ENCODE data around the gene C4BPA.

C4BPA gene

DNA sequence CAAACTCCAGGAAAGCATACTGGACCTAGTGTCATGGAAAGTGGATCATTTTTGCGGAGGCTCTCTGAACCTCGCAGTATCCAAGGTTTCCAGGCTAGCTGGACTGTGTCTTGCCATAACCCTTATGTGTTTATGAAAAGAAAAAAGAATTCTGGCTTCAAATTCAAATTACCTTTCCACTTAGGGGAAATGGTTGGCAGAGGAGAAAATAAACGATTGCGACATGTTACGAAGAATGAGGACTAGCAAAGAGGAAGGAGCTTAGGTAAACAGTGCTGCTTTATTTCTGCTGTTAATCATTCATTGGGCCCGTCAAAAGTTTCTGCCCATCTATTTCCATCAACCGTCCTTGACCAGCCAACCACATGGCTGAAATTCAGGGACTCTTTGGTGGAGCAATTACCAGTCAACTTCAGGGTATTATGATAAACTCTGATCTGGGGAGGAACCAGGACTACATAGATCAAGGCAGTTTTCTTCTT lies at the start of gene C4BPA:
TSS of gene C4BPA (plus strand) at position 342 of the 482 bp plus-strand sequence. CDS start 8,793 bp downstream, outside the sequence.
- no peak for DNase-seq (ENCODE audit: low read depth, low spot score)

DNA sequence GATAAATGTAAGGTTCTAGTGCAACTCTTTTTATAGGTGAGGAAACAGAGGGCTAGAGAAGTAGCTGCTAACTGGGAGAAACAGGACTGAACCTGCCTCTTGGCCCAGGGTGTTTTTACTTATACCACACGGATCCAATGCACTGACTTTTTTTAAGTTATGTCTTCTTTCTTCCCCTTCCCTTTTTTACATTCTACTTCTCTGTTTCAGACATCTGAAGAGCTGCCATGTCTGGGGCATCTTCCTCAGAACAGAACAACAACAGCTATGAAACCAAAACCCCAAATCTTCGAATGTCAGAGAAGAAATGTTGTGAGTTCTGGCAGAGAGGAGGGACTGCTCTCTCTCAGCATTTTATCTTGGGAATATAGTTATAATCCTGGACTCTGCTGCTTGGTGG lies 49.5 kb upstream of the C4BPA start:
- no peak for DNase-seq (ENCODE audit: low read depth, low spot score)

DNA sequence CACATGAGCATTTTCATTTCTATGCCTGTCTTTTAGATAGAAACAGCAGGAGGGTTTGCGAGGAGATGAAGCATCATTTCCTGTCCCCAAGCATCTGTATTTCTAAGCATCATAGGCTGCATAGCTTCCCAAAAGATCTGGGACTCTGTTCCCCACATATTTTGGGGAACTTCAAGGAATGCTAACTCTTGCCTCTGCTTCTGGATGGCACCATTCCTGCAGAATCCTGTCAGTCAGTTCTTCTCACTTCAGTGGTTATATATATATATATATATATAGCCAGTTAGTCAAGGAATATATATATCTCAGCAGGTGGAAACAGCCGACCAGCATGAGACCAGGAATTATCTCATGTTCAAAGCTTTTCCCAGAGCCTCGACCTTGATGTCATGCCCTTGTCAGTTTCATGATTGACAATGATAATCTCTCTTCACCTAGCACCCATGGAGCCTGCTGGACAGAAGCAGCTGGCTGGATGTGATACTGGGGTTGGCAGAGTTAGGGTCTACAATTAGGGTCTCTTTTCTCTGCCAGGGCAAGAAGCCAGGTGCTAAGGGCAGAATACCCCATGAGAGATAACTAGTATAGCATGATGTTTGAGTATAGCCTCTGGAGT lies 48.5 kb upstream of the C4BPA start:
- no peak for DNase-seq (ENCODE audit: low read depth, low spot score)

DNA sequence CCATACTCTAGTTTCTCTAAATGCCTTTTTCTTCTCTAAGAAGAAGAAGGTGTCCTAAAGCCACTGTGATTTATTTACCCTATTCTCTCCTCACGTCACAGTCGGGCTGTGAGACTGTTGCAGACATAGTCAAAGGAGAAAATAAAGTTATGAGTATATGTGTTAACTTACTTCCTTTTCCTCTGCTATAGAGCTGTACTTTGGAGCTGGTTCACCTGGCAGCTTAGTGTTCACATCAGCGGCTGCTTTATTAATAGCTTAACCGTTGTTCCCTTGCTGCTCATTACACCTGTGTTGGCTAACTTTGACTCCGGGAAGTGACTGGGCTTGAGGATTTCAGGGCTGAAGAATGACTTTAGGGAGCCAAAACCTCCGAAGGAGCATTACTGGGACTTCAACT lies 47.4 kb upstream of the C4BPA start:
- no peak for DNase-seq (ENCODE audit: low read depth, low spot score)

DNA sequence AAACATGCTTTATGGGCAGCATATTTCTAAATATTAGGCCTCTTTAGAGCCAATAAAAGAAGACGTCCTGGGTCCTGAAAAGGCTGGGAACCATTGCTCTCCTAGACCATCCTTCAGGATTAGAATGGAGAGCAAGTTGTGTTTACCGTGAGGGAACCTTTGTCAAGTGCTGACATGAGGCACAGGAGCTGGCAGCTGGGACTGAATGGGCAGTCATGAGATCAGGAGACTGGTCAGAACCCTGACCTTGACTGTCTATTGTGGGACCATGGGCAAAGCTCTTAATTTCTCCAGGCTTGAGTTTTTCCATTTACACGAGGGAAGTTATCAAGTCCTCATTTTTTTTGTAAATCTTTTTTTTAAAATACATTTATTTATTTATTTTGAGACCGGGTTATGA lies 45.8 kb upstream of the C4BPA start:
- DNase-seq (ENCODE audit: low read depth, low spot score) = no peak

DNA sequence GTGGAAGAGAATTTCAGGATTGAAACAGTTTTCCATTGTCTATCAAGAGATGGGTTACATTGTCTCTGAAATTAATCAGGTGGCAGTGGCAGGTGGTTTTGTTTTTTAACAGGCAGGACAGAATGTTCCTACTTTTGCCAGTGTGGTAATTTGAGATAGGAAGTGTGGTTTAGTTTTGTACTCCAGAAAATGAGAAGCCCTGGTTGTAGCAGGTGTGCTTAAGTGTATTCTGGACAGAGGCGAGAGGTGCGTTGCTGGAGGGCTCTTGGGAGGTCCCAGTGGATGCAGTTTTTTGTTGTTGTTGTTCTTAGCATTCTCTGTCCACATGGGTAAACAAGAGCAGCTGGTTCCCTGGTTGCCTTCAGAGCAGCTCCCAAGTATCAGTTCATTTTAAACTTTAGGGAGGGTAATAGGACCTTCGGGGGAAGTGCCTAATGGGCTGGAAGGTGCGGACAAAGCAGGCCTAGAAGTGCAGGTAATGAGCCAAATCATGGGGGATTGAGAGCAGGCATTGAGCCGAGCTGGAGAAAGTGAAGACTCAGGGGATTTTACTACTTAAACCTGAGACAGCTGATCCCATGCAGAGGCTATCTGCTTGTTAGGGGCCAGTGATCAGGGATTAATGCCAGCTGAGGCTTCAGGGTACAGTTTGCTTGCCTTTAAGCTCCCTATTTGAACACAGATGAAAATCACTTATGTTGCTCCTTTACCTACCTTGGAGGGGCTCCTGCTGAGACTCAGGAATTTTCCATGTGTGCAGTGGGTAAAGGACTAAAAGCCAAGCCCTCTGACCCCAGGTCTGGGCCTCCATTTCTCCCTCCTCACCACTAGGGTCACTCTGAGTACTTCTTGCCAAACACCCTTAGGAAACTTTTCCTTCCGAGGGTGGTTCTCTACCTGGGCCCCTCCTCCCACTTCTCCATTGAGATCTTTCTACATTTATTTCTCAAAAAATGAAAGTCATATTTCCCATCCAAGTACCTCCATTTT lies 44.9 kb upstream of the C4BPA start:
- DNase-seq (ENCODE audit: low read depth, low spot score) = no peak

DNA sequence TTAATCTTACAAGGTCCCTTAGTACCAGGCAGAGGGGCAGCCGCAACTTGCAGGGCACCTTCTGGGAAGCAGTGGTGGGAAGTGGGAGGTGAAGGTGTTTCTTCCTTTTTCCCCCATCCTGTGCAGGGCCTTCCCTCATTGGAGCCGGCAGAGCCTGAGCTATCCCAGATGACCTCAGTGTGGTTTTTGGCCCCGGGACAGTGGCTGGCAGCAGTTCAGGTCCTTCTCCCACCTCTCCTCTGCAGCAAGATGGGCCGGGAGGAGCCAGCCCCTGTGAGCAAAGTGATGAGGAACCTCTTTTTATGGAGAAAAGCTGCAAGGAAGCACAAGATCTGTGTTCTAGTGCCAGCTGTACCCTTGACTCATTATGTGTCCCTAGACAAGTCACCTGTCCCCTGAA lies 44.2 kb upstream of the C4BPA start:
- no peak for DNase-seq (ENCODE audit: low read depth, low spot score)

DNA sequence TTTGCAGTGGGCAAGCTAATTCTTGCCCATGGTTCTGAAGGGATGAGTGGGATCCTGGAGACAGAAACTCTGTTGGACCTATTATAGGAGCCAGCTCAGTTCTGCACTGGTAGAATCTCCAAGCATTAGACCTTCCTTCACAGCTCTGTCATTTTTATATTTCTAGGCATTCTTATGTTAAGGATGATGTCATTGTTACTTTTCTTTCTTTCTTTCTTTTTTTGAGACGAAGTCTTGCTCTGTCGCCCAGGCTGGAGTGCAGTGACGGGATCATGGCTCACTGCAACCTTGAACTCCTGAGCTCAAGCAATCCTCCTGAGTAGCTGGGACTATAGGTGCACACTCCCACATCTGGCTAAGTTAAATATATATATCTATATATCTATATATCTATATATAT lies 43.4 kb upstream of the C4BPA start:
- no peak for DNase-seq (ENCODE audit: low read depth, low spot score)

DNA sequence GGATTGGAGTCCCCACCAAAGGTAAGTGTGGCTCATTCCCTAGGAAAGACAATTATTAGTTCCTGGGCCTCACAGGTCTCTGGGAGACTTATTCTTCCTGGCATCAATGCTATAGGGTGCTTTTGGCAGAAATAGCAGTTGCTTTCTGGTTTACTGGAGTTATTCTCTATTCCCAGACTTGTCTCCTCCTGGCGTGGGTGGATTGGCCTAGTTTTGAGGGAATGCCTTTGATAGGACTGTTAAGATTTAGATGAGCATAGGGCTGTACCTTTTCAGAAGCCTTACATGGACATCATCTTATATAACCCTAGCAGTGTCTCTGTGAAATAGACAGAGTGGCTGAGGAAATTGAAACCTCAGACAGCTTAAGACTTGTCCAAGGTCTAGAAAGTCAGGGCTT lies 42.0 kb upstream of the C4BPA start:
- no peak for DNase-seq (ENCODE audit: low read depth, low spot score)

DNA sequence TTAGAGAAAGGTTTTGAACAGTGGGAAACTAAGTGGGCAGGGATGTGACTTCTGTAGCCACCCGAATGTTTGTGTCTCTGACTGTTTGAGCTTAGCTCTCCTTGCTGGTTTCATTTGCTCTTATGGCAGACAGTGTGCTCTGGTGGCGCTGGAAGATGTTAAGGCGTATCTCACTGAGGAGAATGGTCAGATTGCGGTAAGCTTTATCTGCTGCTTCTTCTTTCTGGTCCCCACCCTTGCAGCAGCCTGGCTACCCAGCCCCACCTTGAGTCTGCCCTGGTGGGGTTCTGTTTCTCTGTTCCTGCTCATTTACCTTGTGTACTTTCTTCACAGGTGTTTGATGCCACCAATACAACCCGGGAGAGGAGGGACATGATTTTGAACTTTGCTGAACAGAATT lies 41.0 kb upstream of the C4BPA start:
- no peak for DNase-seq (ENCODE audit: low read depth, low spot score)

DNA sequence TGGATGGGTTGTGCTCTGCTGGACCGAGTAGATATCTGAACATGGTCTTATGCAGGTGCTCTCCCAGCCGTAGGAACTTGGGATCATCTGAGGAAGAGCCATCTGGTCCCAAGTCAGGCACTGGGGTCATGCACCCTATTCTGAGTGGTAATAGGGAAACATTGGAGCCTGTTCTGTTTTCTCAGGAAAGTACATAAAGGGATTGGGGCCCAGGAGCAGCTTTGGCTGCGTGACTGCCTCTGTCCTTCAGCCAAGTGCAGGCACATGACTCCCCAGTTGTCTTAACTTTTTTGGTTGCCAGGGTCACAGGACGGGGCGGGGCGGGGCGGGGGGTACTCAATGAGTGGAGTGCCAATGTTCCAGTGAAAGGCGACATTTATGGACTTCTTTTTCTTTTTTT lies 39.5 kb upstream of the C4BPA start:
- DNase-seq (ENCODE audit: low read depth, low spot score) = no peak

DNA sequence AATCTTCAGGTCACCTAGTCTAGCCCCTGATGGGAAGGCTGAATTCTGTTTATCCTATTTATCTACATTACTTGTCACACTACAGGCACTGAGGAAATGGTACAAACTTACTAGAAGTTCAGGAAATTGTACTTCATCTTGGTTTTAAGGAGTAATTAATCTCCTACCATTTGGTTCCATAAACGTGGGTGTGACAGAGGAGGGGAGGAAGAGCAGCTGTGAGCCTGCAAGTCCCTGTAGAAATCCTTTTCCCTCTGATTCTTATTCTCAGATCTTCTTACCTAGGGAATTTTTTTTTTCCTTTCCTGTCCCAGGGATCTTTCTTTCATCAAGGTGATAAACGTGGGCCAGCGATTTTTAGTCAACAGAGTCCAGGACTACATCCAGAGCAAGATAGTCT lies 36.8 kb upstream of the C4BPA start:
- no peak for DNase-seq (ENCODE audit: low read depth, low spot score)

DNA sequence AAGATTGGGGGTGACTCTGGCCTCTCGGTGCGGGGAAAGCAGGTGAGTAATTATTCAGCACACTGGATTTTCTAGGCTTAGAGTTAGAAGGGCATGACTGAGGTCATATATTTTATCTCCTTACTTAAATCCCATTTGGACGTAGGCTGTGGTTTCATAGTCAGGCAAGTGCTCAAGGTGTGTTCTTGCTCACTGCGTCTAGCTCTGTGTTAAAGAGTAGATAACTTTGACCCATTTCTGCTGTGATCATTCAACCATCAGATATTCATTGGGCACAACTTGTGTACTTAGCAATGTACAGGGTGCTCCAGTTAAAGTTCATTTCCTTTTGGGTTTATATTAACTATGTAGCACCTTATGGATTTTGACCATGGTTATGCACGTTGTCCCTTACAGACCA lies 36.4 kb upstream of the C4BPA start:
- no peak for DNase-seq (ENCODE audit: low read depth, low spot score)

DNA sequence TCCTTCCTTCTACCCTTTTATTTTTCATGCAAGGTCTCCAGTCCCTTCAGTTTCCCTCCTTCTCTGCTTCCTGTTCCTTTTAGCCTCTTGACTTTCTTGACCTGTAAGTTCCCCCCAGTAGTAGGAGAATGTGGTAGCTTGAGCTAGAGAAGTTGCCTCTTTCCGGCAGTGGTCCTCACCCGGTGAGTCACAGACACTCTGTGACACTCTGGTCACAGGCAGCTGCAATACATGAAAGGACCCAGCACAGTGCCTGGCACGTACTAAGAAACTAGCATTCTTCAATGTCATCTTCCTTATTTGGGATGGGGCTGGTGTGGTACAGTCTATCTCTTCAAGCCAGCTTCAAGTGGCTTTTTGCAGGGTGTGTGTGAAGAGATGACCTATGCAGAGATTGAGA lies 35.0 kb upstream of the C4BPA start:
- DNase-seq (ENCODE audit: low read depth, low spot score) = no peak

DNA sequence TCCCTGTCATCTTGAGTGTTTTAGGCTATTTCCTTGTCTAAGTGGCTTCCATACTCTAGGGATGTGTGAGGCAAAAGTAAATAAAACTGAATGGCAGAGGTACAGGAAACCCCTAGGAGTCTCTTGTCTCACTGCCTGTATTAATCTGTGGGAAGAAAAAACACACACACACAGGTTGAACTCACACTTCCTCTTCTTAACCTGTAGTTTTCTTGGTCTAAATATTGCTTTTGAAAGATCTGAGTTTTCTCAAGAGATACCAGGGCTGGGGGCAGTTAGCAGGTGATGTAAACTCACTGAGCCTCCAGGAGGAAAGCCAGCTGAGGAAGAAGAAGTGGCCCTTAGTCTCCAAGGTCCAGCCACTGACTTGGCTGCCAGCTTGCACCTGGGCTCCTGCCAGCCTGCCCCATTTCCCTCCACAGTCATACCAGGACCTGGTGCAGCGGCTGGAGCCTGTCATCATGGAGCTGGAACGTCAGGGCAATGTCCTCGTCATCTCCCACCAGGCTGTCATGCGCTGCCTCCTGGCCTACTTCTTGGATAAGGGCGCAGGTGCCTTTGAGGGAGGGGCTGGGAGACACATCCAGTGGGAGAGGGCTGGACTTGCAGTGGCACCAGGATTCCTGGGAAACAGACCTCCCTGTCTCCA lies 34.1 kb upstream of the C4BPA start:
- no peak for DNase-seq (ENCODE audit: low read depth, low spot score)

DNA sequence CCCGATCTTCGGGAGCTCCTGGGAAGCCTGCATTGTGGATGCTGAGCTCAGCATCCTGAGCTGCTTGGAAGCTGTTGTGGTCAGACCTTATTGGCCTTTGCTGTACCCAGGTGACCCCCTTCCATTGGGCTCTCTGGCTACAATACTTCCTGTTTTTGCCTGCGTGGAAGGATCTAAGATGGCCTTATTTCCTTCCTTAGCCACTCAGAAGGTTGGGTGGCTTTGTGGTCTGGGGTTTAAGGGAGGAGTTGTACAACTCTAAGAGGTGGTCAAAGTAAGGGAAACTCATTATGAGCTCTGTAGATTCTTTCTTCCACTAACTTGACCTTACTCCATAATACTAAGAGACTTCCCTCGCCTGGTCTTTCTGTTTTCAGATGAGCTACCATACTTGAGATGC lies 33.2 kb upstream of the C4BPA start:
- no peak for DNase-seq (ENCODE audit: low read depth, low spot score)

DNA sequence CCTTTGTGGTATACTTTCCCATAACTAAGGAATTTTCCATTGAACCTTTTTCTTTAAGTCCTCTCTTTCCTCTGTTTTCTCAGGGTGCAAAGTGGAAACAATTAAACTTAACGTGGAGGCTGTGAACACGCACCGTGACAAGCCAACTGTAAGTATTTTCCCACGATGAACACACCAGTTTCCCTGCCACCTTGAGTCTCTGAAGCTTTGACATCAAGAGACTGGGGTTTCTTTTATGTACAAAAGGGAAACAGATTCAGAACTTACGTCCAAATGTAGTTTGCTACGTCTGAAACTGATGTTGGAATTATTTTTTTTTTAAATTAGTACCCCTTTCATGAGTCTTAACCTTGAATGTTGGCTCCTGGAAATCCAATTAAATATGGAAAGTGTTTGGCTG lies 32.6 kb upstream of the C4BPA start:
- no peak for DNase-seq (ENCODE audit: low read depth, low spot score)

DNA sequence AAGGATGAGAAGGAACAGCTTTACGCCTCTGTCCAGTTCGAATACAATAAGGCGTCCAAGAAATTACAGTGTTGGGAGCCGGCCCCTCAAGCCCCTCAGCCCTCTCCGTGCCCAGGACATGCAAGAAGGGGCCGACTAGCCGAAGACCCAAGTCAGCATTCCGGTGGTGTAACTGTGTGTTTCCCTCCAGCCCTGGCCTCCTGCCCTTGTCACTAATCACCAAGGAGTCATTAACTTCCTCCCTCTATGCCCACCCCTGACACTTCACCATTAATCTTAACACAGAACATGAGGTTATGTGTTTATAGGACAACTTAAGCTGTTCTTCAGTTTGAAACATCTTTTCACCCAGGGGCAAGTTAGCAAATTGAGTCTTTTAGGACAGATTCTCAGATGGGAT lies 31.8 kb upstream of the C4BPA start:
- no peak for DNase-seq (ENCODE audit: low read depth, low spot score)

DNA sequence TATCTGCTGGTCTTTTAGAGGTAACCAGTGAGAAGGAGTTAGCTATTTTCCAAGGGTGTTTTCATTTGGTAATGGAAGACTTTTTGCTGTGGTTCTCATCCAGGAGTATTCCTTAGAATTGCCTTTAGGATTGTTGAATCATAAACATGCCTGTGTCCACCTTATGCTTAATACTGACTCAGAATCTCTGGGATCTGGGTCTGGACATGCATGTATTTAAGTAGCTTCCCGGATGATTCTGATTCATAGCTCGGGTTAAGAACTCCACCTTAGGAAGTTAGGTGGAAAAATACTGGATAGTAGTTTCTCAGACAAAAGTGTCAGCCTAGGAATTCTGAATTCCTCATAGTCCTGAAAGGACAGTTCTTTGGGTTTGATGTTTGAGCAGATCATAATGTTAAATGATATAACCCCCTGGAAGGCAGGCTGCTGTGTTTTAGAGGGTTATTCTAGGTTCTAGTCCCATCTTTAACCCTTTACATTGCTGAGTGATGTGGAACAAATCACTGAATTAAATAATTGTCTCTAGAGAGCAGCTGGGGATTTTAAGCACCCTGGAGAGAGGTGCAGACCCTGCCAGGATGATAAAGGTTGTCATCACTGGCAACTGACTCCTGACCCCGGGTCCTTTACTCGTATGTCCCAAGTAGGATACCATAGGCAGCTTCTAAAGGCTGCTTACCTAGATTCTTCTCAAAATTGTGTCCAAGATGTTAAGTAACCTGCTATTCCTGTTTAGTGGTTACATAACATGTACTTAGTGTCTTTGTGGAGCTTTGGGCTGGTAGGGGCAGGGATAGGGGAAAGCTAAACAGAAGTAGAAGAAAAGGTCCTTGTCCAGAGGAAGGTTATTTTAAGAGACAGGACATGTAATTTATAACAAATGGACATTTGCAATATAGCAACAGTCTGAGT lies 29.9 kb upstream of the C4BPA start:
- no peak for DNase-seq (ENCODE audit: low read depth, low spot score)

DNA sequence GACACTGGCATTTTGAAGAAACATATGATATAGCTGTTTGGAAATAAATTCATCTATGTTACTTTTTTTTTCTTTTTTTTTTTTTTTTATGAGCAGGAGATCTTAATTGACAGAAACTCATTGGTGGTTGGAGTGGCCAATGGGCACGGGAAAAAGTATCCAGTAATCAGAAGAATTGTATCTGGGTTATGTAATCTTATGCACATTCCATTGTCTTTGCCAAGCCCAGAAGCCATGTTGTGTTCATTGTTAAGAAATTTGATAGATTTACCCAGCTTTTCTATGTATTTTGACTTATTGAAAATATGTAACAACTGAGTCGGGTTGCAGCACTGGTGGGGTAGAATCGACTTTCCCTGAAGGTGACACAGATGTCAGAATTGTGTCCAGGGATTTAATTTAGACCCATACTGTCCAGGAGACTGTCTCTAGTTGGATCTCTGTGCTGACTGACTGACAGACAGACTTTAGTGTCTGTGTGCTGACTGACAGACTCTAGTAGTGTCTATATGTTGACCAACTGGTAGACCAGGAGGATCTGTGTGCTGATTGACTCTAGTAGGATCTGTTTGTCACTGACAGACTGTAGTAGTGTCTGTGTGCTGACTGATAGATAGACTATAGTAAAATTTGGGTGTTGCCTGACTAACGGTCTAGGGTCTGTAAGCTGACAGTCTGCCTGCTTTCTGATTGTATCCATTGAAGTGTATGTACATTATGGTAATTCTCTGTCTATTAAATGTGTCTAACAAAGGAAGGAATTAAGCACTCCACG lies 27.7 kb upstream of the C4BPA start:
- DNase-seq (ENCODE audit: low read depth, low spot score) = no peak

DNA sequence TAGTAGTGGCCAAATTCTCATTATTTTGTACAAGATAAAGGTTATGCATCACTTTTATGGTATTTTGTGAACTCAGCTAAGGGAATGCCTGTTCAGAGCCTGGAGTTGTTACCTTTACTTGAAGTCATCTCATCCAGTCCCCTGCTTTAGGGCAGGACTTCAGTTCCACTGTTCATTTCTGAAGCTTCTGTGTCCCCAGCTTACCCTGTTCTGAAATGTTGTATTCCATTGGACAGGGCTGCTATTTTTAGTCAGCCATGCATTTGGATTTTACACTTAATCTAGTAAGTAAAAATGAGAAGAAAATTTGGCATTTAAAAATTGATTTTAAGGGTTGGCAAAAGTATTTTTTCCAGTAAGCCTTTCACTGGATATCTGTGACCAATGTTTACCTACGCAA lies 27.0 kb upstream of the C4BPA start:
- DNase-seq (ENCODE audit: low read depth, low spot score) = no peak

Data from iPS DF 19.7 (cell line).